Measurements from ENCODE around the gene HSPA1A.

The HSPA1A gene

DNA sequence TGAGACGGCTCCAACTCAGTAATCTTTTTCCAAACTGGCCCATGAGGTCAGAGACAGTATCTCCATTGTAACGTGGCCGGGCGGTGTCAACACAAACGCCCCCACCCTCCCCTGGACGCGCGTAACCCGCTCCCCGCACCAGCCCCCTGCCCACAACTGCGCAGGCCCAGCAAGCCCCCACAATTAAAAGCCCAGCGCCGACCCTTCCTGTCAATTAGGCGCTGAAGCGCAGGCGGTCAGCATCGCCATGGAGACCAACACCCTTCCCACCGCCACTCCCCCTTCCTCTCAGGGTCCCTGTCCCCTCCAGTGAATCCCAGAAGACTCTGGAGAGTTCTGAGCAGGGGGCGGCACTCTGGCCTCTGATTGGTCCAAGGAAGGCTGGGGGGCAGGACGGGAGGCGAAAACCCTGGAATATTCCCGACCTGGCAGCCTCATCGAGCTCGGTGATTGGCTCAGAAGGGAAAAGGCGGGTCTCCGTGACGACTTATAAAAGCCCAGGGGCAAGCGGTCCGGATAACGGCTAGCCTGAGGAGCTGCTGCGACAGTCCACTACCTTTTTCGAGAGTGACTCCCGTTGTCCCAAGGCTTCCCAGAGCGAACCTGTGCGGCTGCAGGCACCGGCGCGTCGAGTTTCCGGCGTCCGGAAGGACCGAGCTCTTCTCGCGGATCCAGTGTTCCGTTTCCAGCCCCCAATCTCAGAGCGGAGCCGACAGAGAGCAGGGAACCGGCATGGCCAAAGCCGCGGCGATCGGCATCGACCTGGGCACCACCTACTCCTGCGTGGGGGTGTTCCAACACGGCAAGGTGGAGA is at the start of gene HSPA1A, which contains the start of gene HSPA1L:
Gene HSPA1A (plus strand): TSS at position 519 of the 814 bp plus-strand sequence. CDS start 214 bp downstream, at position 733.
Gene HSPA1L (minus strand): TSS at position 259 of the 814 bp plus-strand sequence. CDS start 3,311 bp downstream, outside the sequence.
- H3K9me3 ChIP-seq (ENCODE audit: control insufficient read depth, low read length): no peaks in the 10 kb centered on the region
- H3K27me3 ChIP-seq (ENCODE audit: control insufficient read depth, insufficient read depth, low read length): no peaks in the 10 kb centered on the region
- H3K4me1 ChIP-seq (ENCODE audit: control insufficient read depth, insufficient read depth, low read length): peaks cover 28% of the 10 kb centered on the region
- H3K4me3 ChIP-seq (ENCODE audit: low read length): peak within 1 kb of the TSS; percentile 60
- peak within 1 kb of the TSS; percentile 81 for H3K9ac ChIP-seq (ENCODE audit: low read length)
- no peaks in the 10 kb centered on the region for H3K36me3 ChIP-seq (ENCODE audit: control insufficient read depth, insufficient read depth, low read length)

DNA sequence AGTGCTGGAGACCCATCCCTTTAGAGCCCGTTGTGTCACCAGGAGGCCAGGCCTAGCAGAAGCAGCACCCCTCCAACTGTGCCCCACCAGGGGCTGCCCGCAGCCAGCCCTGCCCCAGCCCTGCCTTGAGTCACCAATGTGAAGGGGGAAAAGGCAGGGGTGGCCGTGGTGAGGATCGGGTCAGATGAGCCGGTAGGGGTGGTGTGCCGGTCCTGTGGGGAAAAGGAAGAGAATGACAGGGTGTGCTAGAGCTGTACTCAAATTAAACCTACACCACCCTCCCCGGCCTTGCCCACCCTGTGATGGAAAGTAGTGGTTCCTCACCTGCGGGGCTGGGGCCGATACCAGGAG is 49.8 kb upstream of the HSPA1A start:
- Histone ChIP-seq H3K4me3 (ENCODE audit: low read length) (no peak overlapping the region), H3K9me3 (ENCODE audit: control insufficient read depth, low read length) (no peaks in the 10 kb centered on the region), H3K27me3 (ENCODE audit: control insufficient read depth, insufficient read depth, low read length) (no peaks in the 10 kb centered on the region), H3K4me1 (ENCODE audit: control insufficient read depth, insufficient read depth, low read length) (peaks cover 19% of the 10 kb centered on the region), H3K36me3 (ENCODE audit: control insufficient read depth, insufficient read depth, low read length) (no peaks in the 10 kb centered on the region), H3K9ac (ENCODE audit: low read length) (no peak overlapping the region)

- Histone ChIP-seq H3K9me3 (ENCODE audit: control insufficient read depth, low read length) (no peaks in the 10 kb centered on the region), H3K36me3 (ENCODE audit: control insufficient read depth, insufficient read depth, low read length) (no peaks in the 10 kb centered on the region), H3K4me3 (ENCODE audit: low read length) (no peak overlapping the region), H3K4me1 (ENCODE audit: control insufficient read depth, insufficient read depth, low read length) (peaks cover 13% of the 10 kb centered on the region), H3K9ac (ENCODE audit: low read length) (peak overlapping the region; percentile 36), H3K27me3 (ENCODE audit: control insufficient read depth, insufficient read depth, low read length) (no peaks in the 10 kb centered on the region)
Measured at GRCh38 chr6:31765910-31766794, 49.2 kb upstream of the HSPA1A start.

- no peaks in the 10 kb centered on the region for H3K36me3 ChIP-seq (ENCODE audit: control insufficient read depth, insufficient read depth, low read length)
- no peaks in the 10 kb centered on the region for H3K9me3 ChIP-seq (ENCODE audit: control insufficient read depth, low read length)
- H3K27me3 ChIP-seq (ENCODE audit: control insufficient read depth, insufficient read depth, low read length): no peaks in the 10 kb centered on the region
- no peak overlapping the region for H3K4me3 ChIP-seq (ENCODE audit: low read length)
- peaks cover 7% of the 10 kb centered on the region for H3K4me1 ChIP-seq (ENCODE audit: control insufficient read depth, insufficient read depth, low read length)
- no peak overlapping the region for H3K9ac ChIP-seq (ENCODE audit: low read length)
Measured at GRCh38 chr6:31767096-31767645, 48.2 kb upstream of the HSPA1A start.

DNA sequence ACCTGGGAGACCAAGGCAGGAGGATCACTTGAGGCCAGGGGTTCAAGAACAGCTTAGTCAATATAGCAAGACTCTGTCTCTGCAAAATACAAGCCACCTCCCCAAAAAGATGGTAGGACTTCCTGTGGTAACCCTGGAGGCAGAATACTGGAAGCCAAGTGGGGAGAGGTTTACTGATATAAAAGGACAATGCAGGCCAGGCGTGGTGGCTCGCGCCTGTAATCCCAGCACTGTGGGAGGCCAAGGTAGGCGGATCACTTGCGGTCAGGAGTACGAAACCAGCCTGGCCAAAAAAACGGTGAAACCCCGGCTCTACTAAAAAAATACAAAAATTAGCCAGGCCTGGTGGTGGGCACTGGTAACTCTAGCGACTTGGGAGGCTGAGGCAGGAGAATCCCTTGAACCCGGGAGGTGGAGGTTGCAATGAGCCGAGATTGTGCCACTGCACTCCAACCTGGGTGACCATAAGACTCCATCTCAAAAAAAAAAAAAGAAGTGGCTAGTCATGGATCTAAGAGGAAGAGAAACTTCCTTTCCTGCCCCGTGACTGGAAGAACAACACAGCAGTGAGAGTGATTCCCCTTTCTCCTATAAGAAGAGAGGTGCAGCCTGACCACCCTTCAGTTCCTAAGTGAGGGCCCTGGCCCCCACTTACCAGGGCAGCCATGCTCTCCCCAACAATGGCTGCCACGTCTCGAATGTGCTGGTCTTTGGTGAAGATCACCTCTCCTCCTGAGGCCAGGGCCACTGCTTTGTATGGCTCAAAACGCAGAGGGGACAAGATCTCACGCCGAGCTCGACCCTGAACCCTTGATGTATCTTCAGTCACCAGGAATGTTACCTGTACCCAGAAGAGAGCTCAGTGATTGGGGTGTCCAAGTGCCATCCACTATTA is 46.7 kb upstream of the HSPA1A start:
- Histone ChIP-seq H3K36me3 (ENCODE audit: control insufficient read depth, insufficient read depth, low read length) (no peaks in the 10 kb centered on the region), H3K9me3 (ENCODE audit: control insufficient read depth, low read length) (no peaks in the 10 kb centered on the region), H3K27me3 (ENCODE audit: control insufficient read depth, insufficient read depth, low read length) (no peaks in the 10 kb centered on the region), H3K9ac (ENCODE audit: low read length) (no peak overlapping the region), H3K4me1 (ENCODE audit: control insufficient read depth, insufficient read depth, low read length) (peaks cover 9% of the 10 kb centered on the region), H3K4me3 (ENCODE audit: low read length) (no peak overlapping the region)

DNA sequence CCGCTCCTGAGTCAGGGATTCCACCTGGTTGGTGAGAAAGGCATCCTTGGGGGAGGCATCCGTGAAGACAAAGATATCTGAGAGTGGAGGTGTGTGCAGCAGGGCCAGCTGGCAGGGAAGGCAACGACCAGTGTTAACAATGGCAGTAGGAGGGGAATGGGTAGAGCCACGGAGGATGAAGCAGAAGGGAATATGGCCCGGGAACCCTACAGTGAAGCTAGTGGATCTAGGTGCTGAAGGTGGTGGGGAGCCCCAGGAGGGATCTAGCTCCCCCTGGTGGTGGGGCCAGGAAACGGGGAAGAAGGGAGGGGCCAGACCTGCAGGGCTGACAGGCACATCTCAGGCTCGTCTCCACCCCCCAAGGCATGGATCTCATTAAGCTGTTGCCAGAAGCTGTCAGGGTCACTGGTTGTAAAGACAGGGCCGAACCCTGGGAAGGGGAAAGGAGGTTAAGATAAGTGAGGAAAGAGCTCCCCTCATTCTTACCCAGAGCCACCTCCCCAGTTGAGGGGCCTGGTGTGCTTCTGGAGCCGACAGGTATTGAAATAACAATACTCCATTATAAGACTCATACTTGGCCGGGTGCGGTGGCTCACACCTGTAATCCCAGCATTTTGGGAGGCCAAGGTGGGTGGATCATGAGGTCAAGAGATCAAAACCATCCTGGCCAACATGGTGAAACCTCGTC is 45.5 kb upstream of the HSPA1A start:
- Histone ChIP-seq H3K4me3 (ENCODE audit: low read length) (no peak overlapping the region), H3K36me3 (ENCODE audit: control insufficient read depth, insufficient read depth, low read length) (no peaks in the 10 kb centered on the region), H3K9me3 (ENCODE audit: control insufficient read depth, low read length) (no peaks in the 10 kb centered on the region), H3K9ac (ENCODE audit: low read length) (no peak overlapping the region), H3K4me1 (ENCODE audit: control insufficient read depth, insufficient read depth, low read length) (peaks cover 5% of the 10 kb centered on the region), H3K27me3 (ENCODE audit: control insufficient read depth, insufficient read depth, low read length) (no peaks in the 10 kb centered on the region)

GRCh38 chr6:31770860-31771259 is 44.5 kb upstream of the HSPA1A start:
- Histone ChIP-seq H3K4me3 (ENCODE audit: low read length) (no peak overlapping the region), H3K9me3 (ENCODE audit: control insufficient read depth, low read length) (no peaks in the 10 kb centered on the region), H3K27me3 (ENCODE audit: control insufficient read depth, insufficient read depth, low read length) (no peaks in the 10 kb centered on the region), H3K9ac (ENCODE audit: low read length) (no peak overlapping the region), H3K4me1 (ENCODE audit: control insufficient read depth, insufficient read depth, low read length) (peaks cover 16% of the 10 kb centered on the region), H3K36me3 (ENCODE audit: control insufficient read depth, insufficient read depth, low read length) (no peaks in the 10 kb centered on the region)

DNA sequence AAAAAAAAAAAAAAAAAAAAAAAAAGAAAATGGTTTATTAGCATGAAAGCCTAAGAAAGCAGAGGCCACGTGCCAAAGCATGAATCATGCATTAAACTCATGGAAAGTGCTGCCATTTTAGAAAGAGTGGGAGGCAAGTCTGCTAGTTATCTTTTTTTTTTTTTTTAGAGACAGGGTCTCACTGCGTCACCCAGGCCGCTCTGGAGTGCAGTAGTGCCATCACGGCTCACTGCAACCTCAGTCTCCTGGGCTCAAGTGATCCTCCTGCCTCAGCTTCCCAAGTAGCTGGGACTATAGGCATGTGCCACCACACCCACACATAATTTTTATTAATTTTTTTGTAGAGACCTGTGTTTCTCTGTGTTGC is 43.4 kb upstream of the HSPA1A start:
- no peaks in the 10 kb centered on the region for H3K9me3 ChIP-seq (ENCODE audit: control insufficient read depth, low read length)
- H3K36me3 ChIP-seq (ENCODE audit: control insufficient read depth, insufficient read depth, low read length): no peaks in the 10 kb centered on the region
- H3K9ac ChIP-seq (ENCODE audit: low read length): no peak overlapping the region
- peaks cover 27% of the 10 kb centered on the region for H3K4me1 ChIP-seq (ENCODE audit: control insufficient read depth, insufficient read depth, low read length)
- H3K27me3 ChIP-seq (ENCODE audit: control insufficient read depth, insufficient read depth, low read length): no peaks in the 10 kb centered on the region
- no peak overlapping the region for H3K4me3 ChIP-seq (ENCODE audit: low read length)

GRCh38 chr6:31775184-31775583 is 40.2 kb upstream of the HSPA1A start:
- no peaks in the 10 kb centered on the region for H3K9me3 ChIP-seq (ENCODE audit: control insufficient read depth, low read length)
- H3K27me3 ChIP-seq (ENCODE audit: control insufficient read depth, insufficient read depth, low read length): no peaks in the 10 kb centered on the region
- H3K4me3 ChIP-seq (ENCODE audit: low read length): no peak overlapping the region
- peak overlapping the region; percentile 89 for H3K9ac ChIP-seq (ENCODE audit: low read length)
- peaks cover 3% of the 10 kb centered on the region for H3K36me3 ChIP-seq (ENCODE audit: control insufficient read depth, insufficient read depth, low read length)
- peaks cover 38% of the 10 kb centered on the region for H3K4me1 ChIP-seq (ENCODE audit: control insufficient read depth, insufficient read depth, low read length)

GRCh38 chr6:31775633-31776484 is 39.5 kb upstream of the HSPA1A start:
- Histone ChIP-seq H3K9me3 (ENCODE audit: control insufficient read depth, low read length) (no peaks in the 10 kb centered on the region), H3K36me3 (ENCODE audit: control insufficient read depth, insufficient read depth, low read length) (peaks cover 7% of the 10 kb centered on the region), H3K27me3 (ENCODE audit: control insufficient read depth, insufficient read depth, low read length) (no peaks in the 10 kb centered on the region), H3K9ac (ENCODE audit: low read length) (peak overlapping the region; percentile 89), H3K4me3 (ENCODE audit: low read length) (no peak overlapping the region), H3K4me1 (ENCODE audit: control insufficient read depth, insufficient read depth, low read length) (peaks cover 38% of the 10 kb centered on the region)

All from mucosa of stomach (tissue), 1 donor.